ENCODE data around the gene ZC3H15. TPM values are rescaled to one million over a fixed set of nuclear protein-coding genes. Genes with fewer than 3 reads are reported as not detected.

ZC3H15 gene
- total and polyA plus RNA-seq, 2 experiments from 2014 or later = 75.6 to 281 TPM

GRCh38 chr2:186456941-186457340 lies 29.1 kb upstream of the ZC3H15 start:
- H3F3A ChIP-seq (replicated peaks; ENCODE audit: low read depth) = no peaks in the 10 kb centered on the region
- no peaks in the 10 kb centered on the region for H3K4me1 Mint-ChIP-seq
- no peak overlapping the region for H3K4me2 ChIP-seq
- no peak overlapping the region for H3K27ac ChIP-seq (ENCODE audit: low read depth)
- no peaks in the 10 kb centered on the region for H4K20me1 ChIP-seq (replicated peaks; ENCODE audit: insufficient read depth)
- DNase-seq (ENCODE audit: low spot score) (no peak), ATAC-seq (no peak)
- H3K4me3 Mint-ChIP-seq = no peak overlapping the region
- no peaks in the 10 kb centered on the region for H3K27me3 ChIP-seq (ENCODE audit: insufficient read depth)
- TF ChIP-seq JUNB (IDR thresholded peaks at IDR 0.05; ENCODE audit: unreplicated experiment) = no peak
- TF ChIP-seq ZNF331 (CRISPR knock-in tag; IDR thresholded peaks at IDR 0.05; ENCODE audit: low read depth) = no peak
- TF ChIP-seq STAT1 (IDR thresholded peaks at IDR 0.05; ENCODE audit: unreplicated experiment) = no peak
- no peak for TF ChIP-seq CREB1 (CRISPR knock-in tag; IDR thresholded peaks at IDR 0.05; ENCODE audit: low read depth)
- TF ChIP-seq ZNF462 (CRISPR knock-in tag; IDR thresholded peaks at IDR 0.05) = no peak
- TF ChIP-seq NANOG (IDR thresholded peaks at IDR 0.05; ENCODE audit: borderline replicate concordance) = no peak
- TF ChIP-seq ETS1 (IDR thresholded peaks at IDR 0.05) = no peak
- TF ChIP-seq REST (IDR thresholded peaks at IDR 0.05; ENCODE audit: unreplicated experiment) = no peak
- TF ChIP-seq ZNF114 (CRISPR knock-in tag; IDR thresholded peaks at IDR 0.05) = no peak
- no peaks in the 10 kb centered on the region for H3K9me2 ChIP-seq (ENCODE audit: insufficient read depth)
- no peaks in the 10 kb centered on the region; the same call in 2 of the 3 replicates for H3K36me3 Mint-ChIP-seq (ENCODE audit: low read depth)
- no peak overlapping the region for H3K4me3 ChIP-seq
- no peak overlapping the region for H3K27ac Mint-ChIP-seq
- H3K9me3 Mint-ChIP-seq = no peaks in the 10 kb centered on the region; the same call in 2 of the 3 replicates
- H3K4me1 ChIP-seq (ENCODE audit: insufficient read depth) = no peaks in the 10 kb centered on the region
- H3K27me3 Mint-ChIP-seq (ENCODE audit: insufficient read depth, low read depth, poor library complexity) = no peaks in the 10 kb centered on the region
- H3K79me2 ChIP-seq (replicated peaks; ENCODE audit: insufficient read depth) = no peaks in the 10 kb centered on the region
- H3K36me3 ChIP-seq (ENCODE audit: insufficient read depth) = no peaks in the 10 kb centered on the region
- H2AFZ ChIP-seq = no peak overlapping the region

Data from GM23338 (cell line).